HG02588 (cell line): ENCODE data around the gene DENND1B.

Experiments
- ATAC-seq: cut with Tn5 transposase; IDR thresholded peaks from one replicate; pipeline ENCODE4 v1.9.1; 2021; ENCODE audit warnings: mild to moderate bottlenecking, moderate library complexity; ENCODE audit not compliant: unreplicated experiment

DENND1B gene, protein sequence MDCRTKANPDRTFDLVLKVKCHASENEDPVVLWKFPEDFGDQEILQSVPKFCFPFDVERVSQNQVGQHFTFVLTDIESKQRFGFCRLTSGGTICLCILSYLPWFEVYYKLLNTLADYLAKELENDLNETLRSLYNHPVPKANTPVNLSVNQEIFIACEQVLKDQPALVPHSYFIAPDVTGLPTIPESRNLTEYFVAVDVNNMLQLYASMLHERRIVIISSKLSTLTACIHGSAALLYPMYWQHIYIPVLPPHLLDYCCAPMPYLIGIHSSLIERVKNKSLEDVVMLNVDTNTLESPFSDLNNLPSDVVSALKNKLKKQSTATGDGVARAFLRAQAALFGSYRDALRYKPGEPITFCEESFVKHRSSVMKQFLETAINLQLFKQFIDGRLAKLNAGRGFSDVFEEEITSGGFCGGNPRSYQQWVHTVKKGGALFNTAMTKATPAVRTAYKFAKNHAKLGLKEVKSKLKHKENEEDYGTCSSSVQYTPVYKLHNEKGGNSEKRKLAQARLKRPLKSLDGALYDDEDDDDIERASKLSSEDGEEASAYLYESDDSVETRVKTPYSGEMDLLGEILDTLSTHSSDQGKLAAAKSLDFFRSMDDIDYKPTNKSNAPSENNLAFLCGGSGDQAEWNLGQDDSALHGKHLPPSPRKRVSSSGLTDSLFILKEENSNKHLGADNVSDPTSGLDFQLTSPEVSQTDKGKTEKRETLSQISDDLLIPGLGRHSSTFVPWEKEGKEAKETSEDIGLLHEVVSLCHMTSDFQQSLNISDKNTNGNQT

DNA sequence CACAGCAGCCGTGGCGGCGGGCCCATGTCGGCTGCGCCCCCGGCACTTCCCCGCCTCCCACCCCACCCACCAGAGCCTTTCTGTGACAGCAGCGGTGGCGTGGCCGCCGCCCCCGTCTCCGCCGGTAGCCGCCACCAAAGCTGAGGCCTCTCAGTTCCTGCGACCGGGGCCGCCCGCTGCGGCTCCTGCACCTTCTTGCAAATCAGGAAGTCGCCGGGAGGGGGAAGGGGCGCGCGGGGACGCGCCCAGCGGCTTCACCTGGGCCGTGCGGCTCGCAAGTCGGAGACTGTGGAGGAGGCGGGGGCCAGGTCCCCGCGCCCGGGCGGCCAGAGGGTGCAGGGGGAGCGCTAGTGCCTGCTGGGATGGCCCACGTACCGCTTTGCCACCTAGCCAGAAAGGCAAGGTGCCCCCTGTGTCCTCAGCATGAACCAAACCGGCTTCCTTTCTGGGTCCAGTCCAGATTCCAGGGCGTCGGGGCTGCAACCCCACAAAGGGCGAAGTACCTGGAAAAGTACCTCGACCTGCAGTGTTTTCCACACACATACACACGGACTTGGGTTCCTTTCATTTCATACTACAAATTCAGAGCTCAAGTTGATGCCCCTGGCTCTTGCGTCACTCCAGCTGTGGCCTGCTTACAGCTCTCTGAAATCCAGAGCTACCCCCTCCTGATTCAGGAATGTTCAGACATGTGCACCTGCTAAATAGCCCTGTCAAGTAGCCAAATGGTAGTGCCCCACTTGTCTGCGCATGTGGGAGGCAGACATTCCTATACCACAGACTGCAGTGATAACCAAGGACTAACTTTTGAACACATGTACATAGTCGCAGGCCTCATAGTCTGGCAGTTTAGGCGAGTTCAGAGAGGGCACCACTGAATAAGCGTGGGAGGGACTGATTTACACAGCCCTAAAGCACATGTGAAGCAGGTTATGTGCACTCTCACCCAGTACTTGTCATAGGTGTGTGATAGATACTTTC is at the start of gene DENND1B:
Gene DENND1B (minus strand): TSS at position 199 of the 981 bp plus-strand sequence. CDS start 325 bp downstream, outside the sequence.
- ATAC-seq, result peak; percentile 70

DNA sequence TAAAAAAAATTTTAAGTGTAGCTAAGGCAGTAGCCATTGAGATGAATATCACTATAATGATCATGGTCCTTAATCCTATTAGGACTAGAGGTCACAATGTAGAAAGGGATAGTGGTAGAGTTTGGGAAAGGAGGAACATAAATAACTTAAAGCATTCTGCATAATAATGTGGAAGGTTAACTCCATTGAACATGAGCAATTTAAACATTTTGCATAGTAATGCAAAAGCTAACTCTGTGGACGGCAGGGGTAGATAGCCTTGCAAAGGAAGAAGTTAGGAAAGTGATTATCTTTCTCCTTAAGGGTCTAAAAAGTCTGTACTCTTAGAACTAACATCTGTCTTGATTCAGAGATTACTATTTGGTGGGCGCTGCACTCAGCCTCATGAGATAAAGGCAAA is 39.0 kb upstream of the DENND1B start:
- no peak for ATAC-seq

DNA sequence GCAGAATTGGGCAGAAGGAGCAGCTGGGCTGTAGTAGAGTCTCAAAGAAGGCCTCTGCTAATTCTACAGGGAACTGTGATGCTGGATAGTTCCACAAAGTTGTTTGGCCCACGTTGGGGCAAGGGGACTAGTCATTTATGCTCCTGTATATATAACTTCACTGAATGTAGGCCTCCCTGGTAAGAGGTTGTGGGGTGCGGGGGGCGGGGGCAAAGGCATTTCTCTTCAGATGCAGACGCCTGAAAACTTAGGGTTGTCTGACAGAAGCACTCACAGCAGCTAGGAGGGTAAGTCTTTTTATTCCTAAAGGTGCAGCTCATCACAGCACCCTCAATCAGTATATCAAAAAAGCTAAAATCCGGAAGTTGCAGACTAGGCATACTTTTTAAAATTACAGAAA is 38.5 kb upstream of the DENND1B start:
- no peak for ATAC-seq

DNA sequence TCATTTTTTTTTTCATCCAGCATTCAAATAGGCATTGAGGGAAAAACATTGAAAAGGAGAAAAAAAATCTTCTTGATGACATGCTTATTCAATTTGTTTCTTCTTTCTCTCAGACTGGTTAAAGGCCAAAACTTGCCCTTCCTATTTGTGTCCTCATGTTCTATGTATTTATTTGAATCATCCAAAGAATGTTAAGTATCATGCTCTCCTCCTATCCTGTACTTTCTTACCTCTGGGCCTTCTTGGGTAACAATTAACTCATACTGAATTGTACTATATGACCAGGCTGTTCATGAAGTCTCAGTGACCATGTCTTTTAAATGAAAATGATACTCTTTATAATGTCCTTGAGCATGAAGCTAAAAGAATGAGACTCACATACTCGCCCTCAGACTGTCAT is 36.5 kb upstream of the DENND1B start:
- ATAC-seq, result no peak

DNA sequence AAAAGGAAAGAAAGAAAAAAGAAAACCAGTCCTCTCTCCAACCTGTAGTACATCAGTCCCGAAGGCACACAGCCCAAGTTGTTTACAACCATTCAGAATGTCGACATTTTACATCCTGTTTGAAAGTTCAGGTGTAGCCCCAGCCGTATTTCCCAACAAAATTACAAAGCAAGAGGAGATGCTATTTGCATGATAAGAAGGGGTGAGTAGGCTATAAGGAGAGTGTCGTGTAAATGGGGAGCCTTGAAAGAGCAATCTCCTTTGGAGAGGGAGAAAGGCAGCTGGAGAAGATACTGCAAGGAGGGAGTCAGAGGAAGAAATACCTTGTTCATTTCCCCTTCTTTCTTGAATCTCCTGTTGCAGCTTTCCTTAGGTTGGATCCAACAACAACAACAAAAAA is 35.5 kb upstream of the DENND1B start:
- no peak for ATAC-seq

DNA sequence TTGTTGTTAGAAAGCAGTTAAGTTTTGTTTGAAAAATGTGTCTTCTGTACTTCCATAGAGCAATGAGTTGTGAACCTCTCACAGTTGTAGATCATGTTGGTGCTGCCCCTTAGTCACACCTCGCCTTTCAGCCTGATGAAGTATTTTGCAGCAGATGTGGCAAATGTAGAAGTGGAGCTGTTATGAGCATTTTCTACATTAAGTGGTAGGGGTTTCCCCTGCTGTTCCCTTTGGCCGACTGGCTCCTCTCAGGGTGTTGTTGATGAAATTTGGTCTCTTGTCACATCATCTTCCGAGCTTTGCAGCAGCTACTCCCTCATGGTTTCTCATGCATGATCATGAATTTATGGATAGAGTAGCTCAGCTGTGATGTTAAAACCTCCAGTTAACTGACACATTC is 33.6 kb upstream of the DENND1B start:
- no peak for ATAC-seq

DNA sequence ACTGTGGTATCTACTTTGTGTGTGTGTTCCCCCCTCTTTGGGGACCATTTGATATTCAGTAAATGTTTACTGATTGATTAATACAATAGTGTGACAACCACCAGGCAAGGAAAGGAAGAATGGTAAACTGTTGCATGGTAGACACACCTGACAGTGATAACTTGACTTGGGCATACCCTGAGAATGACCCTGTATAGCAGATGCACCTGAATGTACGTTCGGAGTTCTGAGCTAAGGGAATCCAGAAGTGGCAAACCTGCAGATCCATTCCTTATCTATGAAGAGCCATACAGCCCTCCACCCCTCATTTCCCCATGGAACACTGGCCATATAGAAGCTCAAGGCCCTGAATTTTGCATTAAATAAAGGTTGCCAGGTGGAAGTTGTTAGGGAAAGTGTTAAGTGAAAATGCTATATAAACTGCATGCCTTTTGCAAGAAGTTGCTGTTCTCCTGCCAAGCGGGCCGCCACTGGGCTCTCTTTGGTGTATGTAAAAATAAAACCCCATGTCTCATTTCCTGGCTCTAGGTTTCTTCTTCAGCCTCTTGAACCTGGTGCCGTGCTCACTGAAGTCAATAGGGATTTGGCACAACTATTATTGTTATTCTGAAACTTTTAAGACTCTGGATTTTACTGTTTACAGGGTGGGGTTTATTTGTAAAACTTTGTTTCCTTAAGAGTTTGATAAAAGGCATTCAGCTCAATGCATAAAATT is 32.6 kb upstream of the DENND1B start:
- no peak for ATAC-seq

DNA sequence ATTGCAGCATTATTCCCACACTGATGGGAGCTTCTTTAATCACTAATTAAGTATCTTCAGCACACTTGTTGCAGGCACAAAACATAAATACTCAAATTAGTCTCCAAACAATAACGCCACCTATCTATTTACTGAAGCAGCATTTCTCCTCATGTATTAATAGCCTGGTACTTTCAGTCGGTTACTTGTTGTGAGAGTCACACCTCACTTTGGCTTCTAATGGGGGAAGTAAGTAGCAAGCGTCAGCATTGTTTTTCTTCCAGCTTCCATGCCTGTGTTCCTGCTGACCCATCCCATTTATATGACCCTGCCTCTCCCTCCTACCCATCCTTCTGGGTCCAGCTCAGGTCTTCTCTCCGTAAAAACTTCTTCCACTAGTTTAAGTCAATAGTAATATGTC is 31.9 kb upstream of the DENND1B start:
- ATAC-seq, result peak; percentile 76

DNA sequence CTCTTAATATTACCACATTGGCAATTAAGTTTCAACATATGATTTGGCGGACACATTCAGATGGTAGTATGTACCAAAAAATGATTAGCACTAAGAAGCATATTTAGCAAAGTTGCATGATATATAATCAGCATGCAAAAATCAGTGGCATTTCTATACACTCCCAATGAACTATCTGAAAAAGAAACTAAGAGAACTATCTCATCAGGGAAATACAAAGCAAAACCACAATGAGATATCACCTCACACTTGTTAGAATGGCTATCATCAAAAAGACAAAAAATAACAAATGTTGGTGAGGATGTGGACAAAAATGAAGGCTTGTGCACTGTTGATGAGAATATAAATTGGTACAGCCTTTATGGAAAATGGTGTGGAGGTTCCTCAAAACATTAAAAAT is 31.4 kb upstream of the DENND1B start:
- no peak for ATAC-seq

DNA sequence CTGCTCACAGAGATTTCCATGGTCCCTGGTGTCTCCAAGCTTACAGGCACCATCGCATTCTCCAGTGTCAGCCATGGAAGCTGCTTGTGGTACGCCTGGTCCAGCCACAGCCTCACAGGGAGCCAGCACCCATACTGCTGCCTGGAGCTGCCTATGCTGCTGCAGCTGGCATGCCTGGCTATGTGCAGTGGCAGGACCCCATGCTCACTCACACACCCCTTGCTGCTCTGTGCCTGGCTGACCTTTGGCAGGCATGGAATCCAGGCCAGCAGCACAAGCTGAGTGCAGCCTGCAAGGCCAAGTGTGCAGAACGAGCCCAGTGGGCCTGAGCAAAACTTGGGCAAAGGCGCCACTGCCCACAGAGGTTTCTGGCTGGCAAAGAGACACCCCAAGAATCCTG is 26.4 kb upstream of the DENND1B start:
- no peak for ATAC-seq

DNA sequence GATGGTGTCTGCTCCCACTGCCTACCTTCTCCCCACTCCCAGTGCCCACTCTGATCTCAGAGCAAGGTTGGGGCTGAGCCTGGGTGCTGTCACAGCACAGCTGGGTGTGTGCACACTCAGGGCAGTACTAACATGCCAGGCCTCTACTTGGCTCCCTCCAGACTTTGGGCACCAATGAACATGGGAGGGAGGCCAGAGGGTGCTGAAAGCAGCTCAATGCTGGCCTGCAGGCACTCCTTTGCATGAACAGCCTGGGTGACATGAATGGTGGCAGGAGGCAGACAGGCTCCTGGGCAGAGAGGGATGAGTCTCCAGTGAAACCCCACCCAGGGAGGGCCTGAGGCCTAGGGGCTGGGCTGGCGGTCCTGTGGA is 25.8 kb upstream of the DENND1B start:
- no peak for ATAC-seq

DNA sequence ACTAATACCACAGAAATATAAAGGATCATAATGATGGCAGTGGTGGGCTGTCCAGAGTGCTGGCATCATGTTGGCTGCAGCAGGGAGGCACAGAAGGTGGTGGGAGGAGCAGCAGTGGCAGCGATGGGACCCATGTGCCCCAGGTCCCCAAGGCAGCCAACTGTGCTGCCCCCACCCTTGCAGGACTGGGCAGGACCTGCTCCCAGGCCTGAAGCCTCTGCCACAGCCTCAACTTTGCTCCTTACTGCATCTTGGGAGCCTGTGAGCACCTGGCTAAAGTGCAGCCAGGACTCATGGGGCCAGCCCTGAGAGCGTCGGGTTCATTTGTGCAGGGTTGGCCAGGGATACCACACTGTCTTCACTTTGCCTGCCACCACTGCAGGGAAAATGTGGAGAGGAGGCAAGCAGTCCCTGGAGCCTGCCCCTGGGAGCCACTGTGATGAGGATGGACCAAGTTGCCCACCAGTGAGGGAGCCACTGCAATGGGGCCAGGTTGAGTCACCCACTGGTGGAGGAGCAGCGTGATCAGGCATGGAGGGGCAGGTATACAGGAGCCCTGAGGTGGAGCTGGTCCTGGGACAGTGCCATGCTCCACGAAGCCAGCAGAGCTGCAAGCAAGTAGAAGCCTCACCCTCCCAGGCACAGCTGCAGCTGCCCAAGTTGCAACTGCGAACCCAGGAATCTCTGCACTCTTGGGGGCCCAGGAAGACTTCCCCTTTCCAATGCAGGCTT is 25.3 kb upstream of the DENND1B start:
- no peak for ATAC-seq

DNA sequence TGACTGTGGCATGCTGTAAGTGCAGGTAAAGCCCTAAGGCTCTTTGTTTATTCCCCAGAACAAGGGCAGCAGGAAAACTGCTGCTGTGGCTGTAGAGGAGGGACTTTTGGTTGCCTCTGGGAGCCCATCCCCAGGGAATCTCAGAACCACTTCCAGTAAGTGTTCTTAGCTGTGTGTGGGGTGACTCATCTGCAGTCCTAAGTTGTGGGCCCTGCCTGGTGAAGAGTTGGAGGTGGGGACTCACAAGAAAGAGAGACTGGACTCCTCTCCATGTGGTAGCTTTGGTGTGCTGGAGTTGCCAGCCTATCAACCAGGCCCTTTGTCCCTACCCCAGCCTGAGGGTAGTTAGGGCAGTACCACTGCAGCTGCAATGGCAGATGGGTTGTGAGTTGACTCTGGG is 24.0 kb upstream of the DENND1B start:
- no peak for ATAC-seq

DNA sequence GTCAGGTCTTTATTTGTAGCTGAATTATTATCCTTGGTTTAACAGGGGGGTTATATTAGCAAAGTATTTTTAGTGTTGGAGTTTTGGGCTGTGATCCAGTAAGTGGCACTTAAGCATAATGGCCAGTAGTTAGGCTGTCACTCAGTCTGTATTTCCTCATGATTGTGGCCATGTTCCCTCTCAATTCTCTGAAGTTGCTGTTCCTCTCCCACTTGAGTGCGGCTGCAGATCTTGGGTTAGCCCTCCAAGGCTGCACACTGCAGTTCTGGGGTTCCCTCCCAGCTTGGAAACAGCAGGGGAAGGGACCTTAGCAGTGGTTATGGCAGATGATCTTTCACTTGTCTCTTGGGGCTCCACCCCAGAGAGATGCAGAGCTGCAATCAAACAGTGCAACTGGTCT is 23.2 kb upstream of the DENND1B start:
- ATAC-seq, result no peak

DNA sequence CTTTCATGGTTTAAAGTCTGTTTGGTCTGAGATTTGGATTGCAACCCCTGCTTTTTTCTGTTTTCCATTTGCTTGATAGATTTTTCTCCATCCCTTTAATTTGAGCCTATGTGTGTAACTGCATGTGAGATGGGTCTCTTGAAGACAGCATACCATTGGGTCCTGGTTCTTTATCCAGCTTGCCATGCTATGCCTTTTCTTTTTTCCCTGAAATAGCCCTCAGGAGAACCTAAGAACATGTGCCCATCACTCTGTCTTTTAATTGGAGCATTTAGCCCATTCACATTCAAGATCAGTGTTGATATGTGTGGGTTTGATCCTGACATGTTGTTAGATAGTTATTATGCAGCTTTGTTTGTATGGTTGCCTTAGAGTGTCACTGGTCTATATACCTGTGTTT is 21.7 kb upstream of the DENND1B start:
- no peak for ATAC-seq

DNA sequence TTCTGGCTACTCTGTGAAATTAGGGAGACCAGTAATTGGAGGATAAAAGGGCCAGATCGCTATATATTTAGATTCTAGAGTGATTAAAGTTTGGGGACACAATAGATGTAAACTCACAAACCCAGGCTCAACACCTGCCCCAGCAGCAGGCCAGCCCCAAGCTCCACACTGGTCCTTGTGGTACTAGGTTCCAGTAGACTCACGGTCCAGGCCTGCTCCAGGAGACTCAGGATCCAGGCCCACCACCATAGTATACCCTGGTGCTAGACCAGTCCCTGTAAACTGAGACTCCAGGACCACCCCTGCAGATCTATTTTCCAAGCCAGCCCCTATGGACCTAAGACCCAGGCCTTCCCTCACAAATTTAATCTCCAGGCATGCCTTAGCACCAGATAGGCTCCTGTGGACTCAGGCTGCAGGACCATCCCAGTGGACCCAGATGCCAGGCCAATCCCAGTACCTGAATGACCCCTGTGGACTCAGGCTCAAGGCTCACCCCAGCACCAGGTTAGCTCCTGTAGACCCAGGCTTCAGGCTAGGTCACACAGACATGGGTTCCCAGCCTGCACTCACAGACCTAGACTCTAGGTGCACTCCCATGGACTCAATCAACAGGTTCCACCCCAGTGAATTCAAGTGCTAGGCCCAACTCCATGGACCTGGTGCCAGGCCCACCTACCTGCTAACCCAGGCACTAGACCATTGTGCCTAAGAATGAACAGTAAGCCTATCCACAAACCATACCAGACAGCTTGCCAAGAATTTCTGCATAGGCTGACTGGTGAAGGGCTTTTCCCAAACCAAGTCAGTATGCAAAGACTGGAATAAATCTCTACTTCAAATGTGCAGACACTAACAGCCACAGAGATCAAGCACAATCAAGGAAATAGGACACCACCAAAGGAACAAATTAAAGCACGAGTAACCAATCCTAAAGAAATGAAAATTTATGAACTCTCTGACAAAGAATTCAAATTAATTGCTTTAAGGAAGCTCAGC is 13.8 kb upstream of the DENND1B start:
- ATAC-seq, result no peak

DNA sequence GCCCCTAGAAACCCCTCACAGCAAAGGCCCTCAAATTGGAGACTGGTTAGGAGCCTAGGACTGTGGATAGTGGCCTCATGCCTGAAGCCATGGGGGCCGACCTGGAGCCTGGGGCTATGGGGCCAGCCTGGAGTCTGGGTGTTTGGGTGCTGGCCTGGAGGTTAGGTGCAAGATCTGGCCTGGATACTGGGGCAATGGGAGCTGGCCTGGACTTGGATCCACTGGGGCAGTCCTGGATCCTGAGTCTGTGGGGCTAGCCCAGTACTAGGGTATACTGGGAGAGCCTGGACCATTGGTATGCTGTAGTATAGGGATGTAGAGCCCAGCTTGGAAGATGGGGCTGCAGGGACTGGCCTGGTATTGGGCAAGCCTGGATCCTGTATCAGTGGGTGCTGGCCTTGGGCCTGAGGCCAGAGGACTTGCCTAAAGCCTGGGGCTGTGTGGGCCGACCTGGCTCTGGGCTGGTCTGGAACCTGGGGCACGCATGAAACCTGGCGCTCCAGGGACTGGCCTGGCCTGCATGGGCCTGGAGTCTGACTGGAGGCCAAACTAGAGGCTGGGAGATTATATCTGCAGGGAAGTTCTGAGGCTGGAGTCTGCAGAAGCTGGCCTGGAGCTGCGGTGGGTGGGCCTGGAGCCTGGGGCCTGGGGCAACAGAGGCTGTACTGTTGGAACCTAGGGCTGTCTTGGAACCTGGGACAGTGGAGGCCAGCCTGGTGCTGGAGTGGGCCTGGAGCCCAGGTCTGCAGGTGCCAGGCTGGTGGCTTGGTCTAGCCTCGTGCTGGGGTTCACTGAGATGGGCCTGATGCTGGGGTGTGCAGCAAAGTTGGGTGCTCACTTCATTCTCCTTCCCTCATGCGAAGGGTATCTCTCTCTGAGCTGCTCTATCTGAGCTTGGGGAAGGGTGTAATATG is 12.6 kb upstream of the DENND1B start:
- ATAC-seq, result no peak

DNA sequence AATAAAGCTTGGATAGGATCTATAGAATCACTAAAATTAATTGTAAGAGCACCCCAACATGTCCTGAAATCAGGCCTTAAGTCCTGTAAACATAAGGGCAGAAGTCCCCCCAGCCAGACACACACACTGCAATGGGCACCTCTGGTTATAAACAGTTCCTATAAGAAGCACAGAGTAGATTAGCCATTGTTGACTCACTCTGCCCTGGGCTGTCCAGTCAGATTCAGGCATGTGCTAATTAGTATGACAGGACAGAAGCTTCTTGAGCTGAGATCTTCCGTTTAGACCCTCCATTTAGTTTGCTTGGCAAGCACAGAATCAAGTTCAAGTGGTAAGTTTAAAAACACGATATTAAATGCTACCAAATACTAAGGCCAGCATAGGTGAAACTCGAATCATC is 11.8 kb upstream of the DENND1B start:
- no peak for ATAC-seq
